Heart left ventricle (tissue), 16 donors: Measurements from ENCODE around the gene NT5C2. TPM values are rescaled to one million over a fixed set of nuclear protein-coding genes. Genes with fewer than 3 reads are reported as not detected.

ENCODE experiments used
- ATAC-seq, 4 donors: fragments of 200-7000 bp; cut with Tn5 transposase; one replicate each; pipeline ENCODE4 v1.9.1; 2020 to 2022; ENCODE audit warnings: moderate library complexity in 4 of 4, mild to moderate bottlenecking in 3 of 4, moderate number of reproducible peaks in 1 of 4
- DNase-seq, 5 donors: peaks; one replicate each; pipeline ENCODE4 v3.0.0-alpha.2; 2020
- H3K27ac ChIP-seq, 12 donors: fragments of 200-600 bp; sonication (generic) in 4 of 12; one replicate each; pipeline versions ENCODE4 v1.5.0 to v1.8.0; 2016 to 2022; ENCODE audit warnings: mild to moderate bottlenecking in 2 of 12
- H3K27me3 ChIP-seq, 9 donors: fragments of 200-600 bp; sonication (generic) in 2 of 9; one replicate each; pipeline versions ENCODE4 v1.5.1 to v1.8.0; 2016 to 2022; ENCODE audit warnings: mild to moderate bottlenecking in 3 of 9
- H3K36me3 ChIP-seq, 9 donors: fragments of 200-600 bp; sonication (generic) in 2 of 9; one replicate each; pipeline versions ENCODE4 v1.5.0 to v1.8.0; 2018 to 2022; ENCODE audit warnings: mild to moderate bottlenecking in 2 of 9
- H3K4me1 ChIP-seq, 12 donors: fragments of 200-600 bp; sonication (generic) in 4 of 12; one replicate each; pipeline versions ENCODE4 v1.5.0 to v1.8.0; 2016 to 2022; ENCODE audit warnings: mild to moderate bottlenecking in 3 of 12
- H3K4me3 ChIP-seq, 12 donors: fragments of 200-600 bp; sonication (generic) in 4 of 12; one replicate each; pipeline versions ENCODE4 v1.5.0 to v1.8.0; 2017 to 2022; ENCODE audit warnings: mild to moderate bottlenecking in 9 of 12, moderate library complexity in 4 of 12
- H3K9me3 ChIP-seq, 12 donors: fragments of 200-600 bp; sonication (generic) in 4 of 12; one replicate each; pipeline versions ENCODE4 v1.5.0 to v1.8.0; 2016 to 2022; ENCODE audit warnings: mild to moderate bottlenecking in 1 of 12
- POLR2A ChIP-seq, 2 donors: fragments of 450-650 bp; IDR thresholded peaks; one replicate each; pipeline ENCODE4 v1.6.1; 2017; ENCODE audit warnings: antibody characterized with exemption in 2 of 2, mild to moderate bottlenecking in 2 of 2, moderate library complexity in 2 of 2
- WGBS, 4 donors: extraction: QIAGEN DNeasy Blood & Tissue Kit in 2 of 4; methylation state at CpG; one replicate each; pipeline versions ENCODE4 v1.1.5 to v1.1.7; 2013 to 2018; 5-methylcytosine and 5-hydroxymethylcytosine counted together
- intact Hi-C, 10 donors: fragments of 100-400 bp; cut with DNase I; formaldehyde crosslinking; loops; one replicate each; pipeline versions ENCODE4 v1.11.1 to v1.14.2; 2022
- polyA plus RNA-seq, 2 donors: library from polyadenylated mRNA; stranded (reverse); fragments of 200-250 nt; gene quantifications; one replicate each; pipeline ENCODE4 v1.2.3, GENCODE V29; 2013
- total RNA-seq, 9 donors: library from RNA; depleted of rRNA in 2 of 9; stranded (reverse); fragments of >200 nt in 2 of 9; fragmentation: NEBNext Ultra II Directional in 3 of 9; extraction: Animal tissue kit (Norgen Biotek cat#: 25700) in 3 of 9; gene quantifications; one replicate each; pipeline versions ENCODE4 v1.1.0 to v1.2.4, GENCODE V29; 2016 to 2023
- TF ChIP-seq, protein P1 (sequence below), 12 donors: fragments of 200-600 bp; sonication (generic) in 4 of 12; IDR thresholded peaks; one replicate each; pipeline versions ENCODE4 v1.5.0 to v1.8.0; 2018 to 2022; ENCODE audit warnings: antibody characterized with exemption in 12 of 12, mild to moderate bottlenecking in 5 of 12
- donor health status: ischemic (EF 13 %, LVEDD 7.1; RV severe dilation, severe dysfunction).
- donor health status: healthy with polysubstance abuse.
- donor health status: DM: no; HTN: yes; CAD: no.
- donor health status: DM: no; HTN: no; CAD: no.
- donor health status: ischemic (EF 25% LVEDD 6.9; RV normal size, moderate dysfunction).
- donor health status: ischemic (EF 25% LVEDD 5.7; RV mildly dilated, moderate dysfunction).
- donor health status: healthy.
- donor health status: DM: yes; HTN: yes; CAD: no.
- donor health status: ischemic (EF 35%, LVEDD 5.7; RV mildly dilated, moderate dysfunction).
- donor health status: nonischemic (EF 11% LVEDD 7.7; RV severe dilation, severe dysfunction).
- donor health status: DM: yes; HTN: yes; CAD: no.
- donor health status: PGD.
- donor health status: ischemic (EF 29% LVEDD 5.4; RV normal size, mild dysfunction).
- donor health status: nonischemic (EF 23%, LVEDD 6.1; RV moderate dilation, normal function).

The NT5C2 gene
- total and polyA plus RNA-seq, 11 donors: 26.2 to 70.6 (median 43.6) TPM

DNA sequence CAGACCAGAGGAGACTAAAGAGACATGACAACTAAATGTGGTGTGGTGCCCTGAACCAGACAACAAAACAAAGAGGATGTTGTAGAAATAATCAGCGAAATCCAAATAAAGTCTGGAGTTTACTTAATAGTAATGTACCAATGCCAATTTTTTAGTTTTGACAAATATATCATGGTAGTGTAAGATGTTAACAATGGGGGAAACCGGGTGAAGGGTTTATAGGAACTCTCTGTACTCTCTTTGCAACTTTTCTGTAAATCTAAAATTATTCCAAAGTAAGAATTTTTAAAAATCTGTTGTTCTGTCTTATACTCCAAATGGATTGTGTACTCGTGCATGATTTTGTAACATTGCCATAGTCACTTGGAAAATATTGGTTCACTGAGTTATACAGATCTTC, 145.7 kb downstream of the NT5C2 start:
- Histone ChIP-seq H3K27me3 (no peaks in the 10 kb centered on the region), H3K9me3 (no peaks in the 10 kb centered on the region), H3K4me3 (no peak overlapping the region), H3K36me3 (peaks cover 0 to 7% (median 0%) of the 10 kb centered on the region in 9 donors), H3K4me1 (peaks cover 0 to 35% (median 12%) of the 10 kb centered on the region in 12 donors), H3K27ac (no peak overlapping the region)
- no peak for ATAC-seq
- intact Hi-C loops: no loop called here
- no peak for TF ChIP-seq POLR2A (IDR thresholded peaks at IDR 0.05)
- TF ChIP-seq, protein P1, sequence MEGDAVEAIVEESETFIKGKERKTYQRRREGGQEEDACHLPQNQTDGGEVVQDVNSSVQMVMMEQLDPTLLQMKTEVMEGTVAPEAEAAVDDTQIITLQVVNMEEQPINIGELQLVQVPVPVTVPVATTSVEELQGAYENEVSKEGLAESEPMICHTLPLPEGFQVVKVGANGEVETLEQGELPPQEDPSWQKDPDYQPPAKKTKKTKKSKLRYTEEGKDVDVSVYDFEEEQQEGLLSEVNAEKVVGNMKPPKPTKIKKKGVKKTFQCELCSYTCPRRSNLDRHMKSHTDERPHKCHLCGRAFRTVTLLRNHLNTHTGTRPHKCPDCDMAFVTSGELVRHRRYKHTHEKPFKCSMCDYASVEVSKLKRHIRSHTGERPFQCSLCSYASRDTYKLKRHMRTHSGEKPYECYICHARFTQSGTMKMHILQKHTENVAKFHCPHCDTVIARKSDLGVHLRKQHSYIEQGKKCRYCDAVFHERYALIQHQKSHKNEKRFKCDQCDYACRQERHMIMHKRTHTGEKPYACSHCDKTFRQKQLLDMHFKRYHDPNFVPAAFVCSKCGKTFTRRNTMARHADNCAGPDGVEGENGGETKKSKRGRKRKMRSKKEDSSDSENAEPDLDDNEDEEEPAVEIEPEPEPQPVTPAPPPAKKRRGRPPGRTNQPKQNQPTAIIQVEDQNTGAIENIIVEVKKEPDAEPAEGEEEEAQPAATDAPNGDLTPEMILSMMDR (IDR thresholded peaks at IDR 0.05): no peak
- no peak for DNase-seq
- 87 to 95% (median 93%) methylated on average over 3 of the region's 3 CpGs for WGBS, 4 donors

DNA sequence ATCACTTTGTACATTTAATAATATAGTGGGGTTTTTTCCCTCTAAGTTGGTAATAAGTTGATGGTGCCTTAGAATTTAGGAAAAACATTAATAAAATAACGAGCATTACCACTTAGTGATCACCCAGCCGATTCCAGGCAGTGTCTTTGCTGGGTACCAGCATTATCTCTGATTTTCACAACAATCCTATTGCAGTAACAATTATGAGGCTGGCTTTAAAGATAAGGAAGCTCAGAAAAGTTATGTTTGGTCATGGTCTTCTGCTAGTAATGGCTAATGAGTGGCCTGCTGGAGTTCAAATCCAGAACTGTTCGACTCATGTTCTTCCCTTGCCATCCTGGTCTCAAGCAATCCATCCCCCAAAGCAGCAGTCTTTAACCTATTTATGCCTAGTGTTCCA, 147.1 kb downstream of the NT5C2 start:
- no peaks in the 10 kb centered on the region for H3K27me3 ChIP-seq

DNA sequence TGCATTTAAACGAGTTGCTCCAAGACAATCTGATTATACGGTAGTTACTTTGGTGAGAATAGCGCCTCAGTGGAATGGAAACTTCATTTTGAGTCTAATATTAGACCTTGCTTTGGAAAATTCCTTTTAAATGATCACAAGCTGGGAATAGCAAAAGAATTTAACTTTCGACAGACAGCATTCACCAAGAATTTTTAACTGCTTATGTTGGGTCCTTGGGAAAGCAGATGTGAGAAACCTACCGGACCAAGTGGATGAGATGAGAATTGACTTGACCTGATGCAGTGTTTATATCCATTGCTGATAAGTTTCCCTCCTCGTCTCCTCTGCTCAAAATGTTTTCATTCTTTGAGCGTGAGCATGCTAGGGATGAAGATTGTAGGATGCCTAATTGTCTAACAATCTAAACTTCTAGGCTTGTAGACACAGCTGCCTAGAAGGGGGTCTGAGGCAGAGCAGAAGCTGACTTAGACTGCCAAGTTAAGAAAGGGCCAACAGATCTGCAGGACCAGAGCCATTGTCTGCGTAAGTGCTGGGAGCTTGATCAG, 148.1 kb downstream of the NT5C2 start:
- TF ChIP-seq, protein P1 (IDR thresholded peaks at IDR 0.05): no peak
- no peak for TF ChIP-seq POLR2A (IDR thresholded peaks at IDR 0.05)
- Histone ChIP-seq H3K27ac (peak overlapping the region in 6 of 12 donors; percentile 12 to 62 (median 42)), H3K4me3 (peak overlapping the region in 2 of 12 donors; percentile 29), H3K36me3 (peaks cover 0 to 5% (median 0%) of the 10 kb centered on the region in 9 donors), H3K27me3 (no peaks in the 10 kb centered on the region), H3K9me3 (no peaks in the 10 kb centered on the region), H3K4me1 (peaks cover 0 to 42% (median 12%) of the 10 kb centered on the region in 12 donors)
- DNase-seq: no peak
- intact Hi-C loops: no loop called here
- ATAC-seq: peak in 3 of 4 donors; percentile 31 to 58 (median 44)
- WGBS, 4 donors: 40 to 54% (median 46%) methylated on average over 8 of the region's 8 CpGs

More for the DNA sequence above, 147.1 kb downstream of the NT5C2 start:
- Histone ChIP-seq H3K9me3 (no peaks in the 10 kb centered on the region), H3K4me1 (peaks cover 0 to 39% (median 12%) of the 10 kb centered on the region in 12 donors), H3K27ac (peak overlapping the region in 4 of 12 donors; percentile 12 to 62 (median 54)), H3K36me3 (peaks cover 0 to 7% (median 0%) of the 10 kb centered on the region in 9 donors), H3K4me3 (no peak overlapping the region)
- WGBS, 4 donors: 88 to 91% (median 90%) methylated on average over 3 of the region's 3 CpGs
- TF ChIP-seq POLR2A (IDR thresholded peaks at IDR 0.05): no peak
- TF ChIP-seq, protein P1 (IDR thresholded peaks at IDR 0.05): no peak
- ATAC-seq: no peak
- intact Hi-C loops: no loop called here
- DNase-seq: no peak

DNA sequence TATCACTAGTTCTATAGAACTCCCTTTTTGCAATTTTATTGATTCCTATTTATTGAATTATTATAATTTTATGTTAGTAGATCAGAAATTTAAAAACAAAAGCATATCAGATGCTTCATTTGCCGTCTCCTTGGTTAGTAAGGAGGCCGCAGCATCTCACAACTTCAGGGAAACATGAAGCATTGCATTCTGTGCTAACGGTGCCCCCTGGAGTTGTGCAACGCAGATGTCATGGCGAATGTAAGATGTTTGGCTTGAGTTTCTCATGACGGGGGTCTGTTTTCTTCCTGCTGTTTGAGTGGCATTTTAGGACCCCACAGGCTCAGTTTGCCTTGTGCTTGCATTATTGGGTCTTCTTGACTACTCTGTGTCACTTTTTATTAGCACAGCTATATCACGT, 150.2 kb downstream of the NT5C2 start:
- intact Hi-C loops: no loop called here
- TF ChIP-seq, protein P1 (IDR thresholded peaks at IDR 0.05): no peak
- no peak for TF ChIP-seq POLR2A (IDR thresholded peaks at IDR 0.05)
- Histone ChIP-seq H3K4me3 (no peak overlapping the region), H3K9me3 (no peaks in the 10 kb centered on the region), H3K36me3 (no peaks in the 10 kb centered on the region), H3K27me3 (no peaks in the 10 kb centered on the region), H3K27ac (no peak overlapping the region), H3K4me1 (peaks cover 0 to 47% (median 13%) of the 10 kb centered on the region in 12 donors)
- 87 to 93% (median 91%) methylated on average over 7 of the region's 7 CpGs for WGBS, 4 donors
- no peak for ATAC-seq
- DNase-seq: no peak
